NT2/D1 (cell line): Measurements from ENCODE around the gene LGALS7.
"Not testable (repeated sequence)": the region's sequence is repeated elsewhere in the genome, so short reads cannot be mapped to it uniquely, and the experiment has no call there.

Source experiments
- DNase-seq: peaks from one replicate; pipeline ENCODE4 v3.0.0-alpha.2; 2011; ENCODE audit warnings: low read depth, low spot score
- H3K27me3 ChIP-seq: 2 replicates; pipeline ENCODE4 v1.6.0; 2011; ENCODE audit warnings: mild to moderate bottlenecking; ENCODE audit not compliant: insufficient read length, insufficient read depth
- H3K36me3 ChIP-seq: 2 replicates; pipeline ENCODE4 v1.6.1; 2011; ENCODE audit warnings: mild to moderate bottlenecking, low read length, mixed read lengths; ENCODE audit not compliant: insufficient read depth, insufficient read length
- H3K4me1 ChIP-seq: 2 replicates; pipeline ENCODE4 v1.5.1; 2011; ENCODE audit not compliant: insufficient read depth, insufficient read length
- H3K4me3 ChIP-seq: 2 replicates; pipeline ENCODE4 v1.5.1; 2011; ENCODE audit warnings: low read depth; ENCODE audit not compliant: insufficient read length
- H3K9ac ChIP-seq: 2 replicates; pipeline ENCODE4 v1.6.0; 2011; ENCODE audit warnings: low read depth; ENCODE audit not compliant: insufficient read length
- H3K9me3 ChIP-seq: 2 replicates; pipeline ENCODE4 v1.5.1; 2011; ENCODE audit warnings: mild to moderate bottlenecking, low read length; ENCODE audit not compliant: insufficient read depth
- SUZ12 ChIP-seq: IDR thresholded peaks from 2 replicates; pipeline ENCODE4 v1.6.1; 2011; ENCODE audit not compliant: insufficient read length, insufficient read depth; ENCODE audit errors: extremely low read depth
- YY1 ChIP-seq: IDR thresholded peaks from 2 replicates; pipeline ENCODE4 v1.6.1; 2011; ENCODE audit not compliant: insufficient read length, insufficient read depth
- ZNF274 ChIP-seq: IDR thresholded peaks from 2 replicates; pipeline ENCODE4 v1.6.1; 2011; ENCODE audit warnings: mild to moderate bottlenecking, low read depth, low read length

Gene LGALS7

DNA sequence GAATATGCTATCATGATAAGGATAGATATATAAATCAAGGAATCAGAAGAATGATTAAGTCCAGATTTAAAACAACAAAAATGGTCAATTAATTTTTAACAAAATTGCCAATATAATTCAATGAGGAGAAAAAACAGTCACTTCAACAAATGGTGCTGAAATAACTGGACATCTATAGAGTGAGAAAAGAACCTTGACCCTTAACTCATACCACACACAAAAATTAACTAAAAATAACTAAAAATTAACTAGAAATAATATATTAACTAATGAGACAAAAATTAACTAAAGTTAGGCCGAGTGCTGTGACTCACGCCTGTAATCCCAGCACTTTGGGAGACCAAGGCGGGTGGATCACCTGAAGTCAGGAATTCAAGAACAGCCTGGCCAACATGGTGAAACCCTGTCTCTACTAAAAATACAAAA is 9.5 kb downstream of the LGALS7 start:
- Histone ChIP-seq H3K27me3 (no peaks in the 10 kb centered on the region), H3K4me1 (no peaks in the 10 kb centered on the region), H3K9ac (no peak overlapping the region), H3K9me3 (no peaks in the 10 kb centered on the region), H3K36me3 (no peaks in the 10 kb centered on the region), H3K4me3 (no peak overlapping the region)
- DNase-seq = no peak
- no peak for TF ChIP-seq ZNF274
- TF ChIP-seq YY1 = no peak
- no peak for TF ChIP-seq SUZ12

DNA sequence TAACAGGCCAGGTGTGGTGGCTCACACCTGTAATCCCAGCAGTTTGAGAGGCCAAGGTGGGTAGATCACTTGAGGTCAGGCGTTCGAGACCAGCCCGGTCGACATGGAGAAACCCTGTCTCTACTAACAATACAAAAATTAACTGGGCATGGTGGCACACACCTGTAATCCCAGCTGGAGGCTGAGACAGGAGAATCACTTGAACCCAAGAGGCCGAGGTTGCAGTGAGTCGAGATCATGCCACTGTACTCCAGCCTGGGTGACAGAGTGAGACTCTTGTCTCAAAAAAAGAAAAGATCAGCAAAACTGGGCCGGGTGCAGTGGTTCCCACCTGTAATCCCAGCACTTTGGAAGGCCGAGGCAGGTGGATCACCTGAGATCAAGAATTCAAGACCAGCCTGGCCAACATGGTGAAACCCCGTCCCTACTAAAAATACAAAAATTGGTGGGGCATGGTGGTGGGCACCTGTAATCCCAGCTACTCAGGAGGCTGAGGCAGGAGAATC is 11.4 kb downstream of the LGALS7 start:
- H3K27me3 ChIP-seq, H3K4me3 ChIP-seq, H3K36me3 ChIP-seq, H3K4me1 ChIP-seq, H3K9me3 ChIP-seq, H3K9ac ChIP-seq, DNase-seq: not testable (repeated sequence)

DNA sequence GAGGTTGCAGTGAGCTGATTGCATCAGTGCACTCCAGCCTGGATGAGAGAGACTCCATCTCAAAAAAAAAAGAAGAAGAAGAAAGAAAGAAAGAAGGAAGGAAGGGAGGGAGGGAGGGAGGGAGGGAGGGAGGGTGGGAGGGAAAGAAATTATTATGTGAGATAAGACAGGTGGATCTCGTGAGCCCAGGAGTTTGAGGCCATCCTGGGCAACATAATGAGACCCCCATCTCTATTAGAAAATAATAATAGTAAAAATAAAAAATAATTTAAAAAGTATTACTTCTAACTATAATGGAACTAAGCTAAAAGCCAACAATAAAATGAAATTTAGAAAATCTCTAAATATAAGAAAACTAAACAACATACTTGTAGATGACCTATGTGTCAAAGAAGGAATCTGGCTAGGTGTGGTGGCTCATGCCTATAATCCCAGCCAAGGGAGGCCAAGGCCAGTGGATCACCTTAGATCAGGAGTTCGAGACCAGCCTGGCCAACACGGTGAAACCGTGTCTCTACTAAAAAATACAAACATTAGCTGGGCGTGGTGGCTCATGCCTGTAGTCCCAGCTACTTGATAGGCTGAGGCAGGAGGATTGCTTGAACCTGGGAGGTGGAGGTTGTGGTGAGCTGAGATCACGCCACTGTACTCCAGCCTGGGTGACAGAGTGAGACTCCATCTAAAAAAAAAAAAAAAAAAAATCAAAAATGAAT is 12.4 kb downstream of the LGALS7 start:
- not testable (repeated sequence) for H3K4me1 ChIP-seq, H3K9ac ChIP-seq, H3K9me3 ChIP-seq, H3K27me3 ChIP-seq, DNase-seq, H3K36me3 ChIP-seq, H3K4me3 ChIP-seq

DNA sequence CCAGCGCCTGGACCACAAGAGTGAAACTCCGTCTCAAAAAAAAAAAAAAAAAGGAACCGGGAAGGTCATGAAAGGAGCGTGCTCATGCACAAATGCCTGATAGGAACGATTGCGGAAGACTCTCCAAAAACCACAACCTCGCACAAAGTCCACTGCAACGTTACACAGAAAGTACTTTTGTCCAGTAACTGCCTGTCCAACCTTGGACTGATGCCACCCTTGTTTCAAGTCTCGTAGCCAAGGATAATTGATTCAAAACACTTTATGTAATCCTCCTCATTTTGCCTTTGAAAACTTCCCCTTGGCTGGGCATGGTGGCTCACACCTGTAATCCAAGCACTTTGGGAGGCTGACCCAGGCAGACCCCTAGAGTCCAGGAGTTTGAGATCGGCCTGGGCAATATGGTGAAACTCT is 13.7 kb downstream of the LGALS7 start:
- no peak for TF ChIP-seq ZNF274
- no peak for TF ChIP-seq YY1
- no peak for TF ChIP-seq SUZ12
- H3K4me3 ChIP-seq = no peak overlapping the region
- no peaks in the 10 kb centered on the region for H3K4me1 ChIP-seq
- no peaks in the 10 kb centered on the region for H3K27me3 ChIP-seq
- H3K9ac ChIP-seq = no peak overlapping the region
- DNase-seq = no peak
- no peaks in the 10 kb centered on the region for H3K9me3 ChIP-seq
- no peaks in the 10 kb centered on the region for H3K36me3 ChIP-seq

DNA sequence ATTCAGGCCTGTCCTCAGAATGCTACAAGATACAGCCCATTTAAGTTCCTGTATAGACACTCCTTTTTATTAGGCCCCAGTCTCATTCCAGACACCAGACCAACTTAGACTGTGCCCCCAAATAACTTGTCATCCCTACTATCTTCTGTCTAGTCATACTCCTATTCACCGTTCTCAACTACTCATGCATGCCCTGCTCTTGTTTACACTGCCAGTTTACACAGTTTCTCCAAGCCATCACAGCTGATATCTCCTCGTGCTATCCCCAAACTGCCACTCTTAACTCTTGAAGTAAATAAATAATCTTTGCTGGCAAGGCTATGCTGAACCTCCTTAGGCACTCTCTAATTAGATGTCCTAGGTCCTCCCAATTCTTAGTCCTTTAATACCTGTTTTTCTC is 19.1 kb downstream of the LGALS7 start:
- H3K4me1 ChIP-seq, H3K4me3 ChIP-seq, DNase-seq, H3K9ac ChIP-seq, H3K36me3 ChIP-seq, H3K27me3 ChIP-seq, H3K9me3 ChIP-seq: not testable (repeated sequence)

DNA sequence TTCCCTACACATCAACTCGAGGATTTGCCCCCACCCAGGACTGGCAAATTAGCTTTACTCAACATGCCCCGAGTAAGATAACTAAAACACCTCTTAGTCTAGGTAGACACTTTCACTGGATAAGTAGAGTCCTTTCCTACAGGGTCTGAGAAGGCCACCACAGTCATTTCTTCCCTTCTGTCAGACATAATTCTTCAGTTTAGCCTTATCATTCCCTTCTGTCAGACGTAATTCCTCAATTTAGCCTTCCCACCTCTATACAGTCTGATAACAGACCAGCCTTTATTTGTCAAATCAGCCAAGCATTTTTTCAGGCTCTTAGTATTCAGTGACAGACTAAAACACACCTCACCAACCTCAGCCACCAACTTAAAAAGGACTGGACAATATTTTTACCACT is 19.5 kb downstream of the LGALS7 start:
- not testable (repeated sequence) for H3K4me1 ChIP-seq, H3K36me3 ChIP-seq, H3K9ac ChIP-seq, H3K27me3 ChIP-seq, DNase-seq, H3K9me3 ChIP-seq, H3K4me3 ChIP-seq

DNA sequence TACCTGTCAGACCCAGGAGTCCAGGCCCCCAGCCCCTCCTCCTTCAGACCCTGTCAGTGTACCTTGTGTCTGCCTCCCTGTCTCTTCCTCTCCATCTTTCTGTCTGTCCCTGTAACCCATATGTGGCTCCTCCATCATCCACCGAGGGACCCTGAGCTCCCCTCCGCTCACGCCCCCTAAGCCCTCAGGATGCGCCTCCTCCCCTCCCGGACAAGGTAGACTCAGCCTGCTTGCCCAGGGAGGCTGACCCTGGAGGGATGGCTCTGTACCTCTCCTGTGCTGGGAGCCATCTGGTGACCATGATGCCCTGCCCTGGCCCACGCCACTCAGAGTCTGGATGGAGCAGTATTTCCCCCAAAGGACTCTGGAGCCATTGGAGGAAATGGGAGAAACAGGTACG is 28.0 kb downstream of the LGALS7 start:
- Histone ChIP-seq H3K9me3 (no peaks in the 10 kb centered on the region), H3K9ac (peak overlapping the region; percentile 4), H3K36me3 (no peaks in the 10 kb centered on the region), H3K4me3 (no peak overlapping the region), H3K27me3 (peaks cover 6% of the 10 kb centered on the region), H3K4me1 (no peaks in the 10 kb centered on the region)
- DNase-seq = no peak
- TF ChIP-seq SUZ12 (no peak), YY1 (no peak), ZNF274 (no peak)

DNA sequence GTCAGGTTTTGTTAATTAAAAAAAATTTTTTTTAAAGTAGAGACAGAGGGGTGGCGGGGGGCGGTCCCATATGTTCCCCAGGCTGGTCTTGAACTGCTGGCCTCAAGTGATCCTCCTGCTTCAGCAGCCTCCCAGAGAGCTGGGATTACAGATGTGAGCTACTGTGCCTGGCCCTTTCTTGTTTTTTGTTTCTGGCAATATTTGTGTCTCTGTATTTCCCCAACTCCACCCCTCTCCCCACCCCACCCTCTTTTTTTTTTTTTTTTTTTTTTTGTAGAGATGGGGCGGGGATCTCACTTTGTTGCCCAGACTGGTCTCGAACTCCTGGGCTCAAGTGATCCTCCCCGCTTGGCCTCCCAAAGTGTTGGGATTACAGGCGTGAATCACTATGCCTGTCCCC is 28.4 kb downstream of the LGALS7 start:
- Histone ChIP-seq H3K4me1 (no peaks in the 10 kb centered on the region), H3K36me3 (no peaks in the 10 kb centered on the region), H3K9ac (no peak overlapping the region), H3K4me3 (no peak overlapping the region), H3K9me3 (no peaks in the 10 kb centered on the region), H3K27me3 (peaks cover 6% of the 10 kb centered on the region)
- no peak for DNase-seq
- TF ChIP-seq ZNF274 (no peak), SUZ12 (no peak), YY1 (no peak)
